HG03460 (cell line): ENCODE measurements around the gene MOV10L1.
"Not testable (repeated sequence)": the region's sequence is repeated elsewhere in the genome, so short reads cannot be mapped to it uniquely, and the experiment has no call there.

Source experiments
- ATAC-seq: cut with Tn5 transposase; IDR thresholded peaks from one replicate; pipeline ENCODE4 v1.9.1; 2021; ENCODE audit not compliant: unreplicated experiment

The MOV10L1 gene

DNA sequence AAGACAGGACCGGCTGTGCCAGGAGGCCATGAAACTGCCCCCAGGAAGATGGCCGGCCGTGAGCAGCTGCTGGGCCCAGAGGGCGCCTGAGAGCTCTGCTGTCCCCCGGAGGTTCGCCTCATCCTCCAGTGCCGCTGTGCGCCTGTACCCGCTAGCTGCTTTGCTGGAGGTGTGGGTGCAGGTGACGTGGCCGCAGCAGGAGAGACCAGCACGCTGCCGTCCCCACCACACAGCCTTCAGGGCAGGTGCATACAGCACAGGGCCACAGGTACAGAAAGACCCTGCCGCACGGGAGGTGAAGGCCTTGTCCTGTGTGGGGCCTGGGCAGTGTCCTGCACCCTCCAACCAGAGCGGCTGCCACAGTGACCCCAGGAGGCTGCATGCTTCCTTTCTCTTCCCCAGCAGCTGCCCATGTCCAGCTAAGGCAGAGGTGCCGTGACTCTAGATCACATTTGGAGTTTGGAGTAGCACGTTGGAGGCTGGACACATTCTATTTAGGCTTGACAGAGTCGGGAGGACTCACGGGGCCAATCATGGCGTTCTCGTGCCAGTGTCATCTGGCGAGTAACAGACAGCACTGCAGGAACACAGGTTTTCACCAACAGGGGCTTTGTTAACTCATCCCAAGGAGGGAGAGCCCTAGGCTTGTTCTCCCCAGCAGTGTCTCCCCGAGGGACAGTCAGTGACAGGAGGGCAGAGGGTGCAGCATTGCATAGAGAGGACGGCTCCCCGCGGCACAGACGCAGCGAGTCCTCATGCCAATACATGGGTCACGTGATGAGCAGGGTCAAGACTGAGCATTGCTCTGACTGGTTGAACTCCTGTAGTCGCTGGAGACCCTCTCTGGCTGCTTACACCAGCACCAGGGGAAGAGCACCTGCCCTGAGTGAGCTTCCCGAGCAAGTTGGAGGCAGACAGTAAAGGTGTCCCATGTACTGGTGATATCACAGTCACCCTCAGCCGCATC is 62.0 kb downstream of the MOV10L1 start:
- no peak for ATAC-seq

DNA sequence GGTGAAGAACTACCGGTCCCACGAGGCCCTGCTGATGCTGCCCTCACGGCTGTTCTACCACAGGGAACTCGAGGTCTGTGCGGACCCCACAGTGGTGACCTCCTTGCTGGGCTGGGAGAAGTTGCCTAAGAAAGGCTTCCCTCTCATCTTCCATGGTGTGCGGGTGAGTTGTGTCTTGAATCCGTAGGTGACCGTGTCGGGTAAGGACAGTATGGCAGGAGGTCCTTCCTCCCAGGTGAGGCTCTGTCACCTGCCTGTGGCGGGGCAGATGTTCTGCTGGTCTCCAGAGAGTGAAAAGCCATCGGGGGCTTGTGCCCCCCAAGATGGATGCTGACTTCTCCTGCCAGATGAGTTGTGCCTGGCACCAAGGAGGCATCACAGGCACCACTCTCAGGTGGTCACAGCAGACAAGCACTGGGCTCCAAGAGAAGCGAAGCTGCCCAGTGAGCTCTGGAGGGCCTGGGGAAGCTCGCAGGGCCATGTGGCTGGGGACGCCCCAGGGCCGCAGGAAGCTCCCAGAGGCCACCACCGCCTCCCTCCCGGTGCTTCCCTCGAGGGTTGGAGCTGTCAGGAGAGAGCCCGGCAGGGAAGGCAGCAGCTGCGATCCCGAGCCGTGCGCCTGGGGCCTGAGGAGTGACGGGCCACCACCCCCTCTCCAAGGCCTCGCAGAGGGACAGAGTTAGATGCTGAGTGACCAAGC is 63.4 kb downstream of the MOV10L1 start:
- ATAC-seq = no peak

GRCh38 chr22:50153756-50154140 is 63.9 kb downstream of the MOV10L1 start:
- no peak for ATAC-seq

GRCh38 chr22:50157709-50158375 is 68.0 kb downstream of the MOV10L1 start:
- no peak for ATAC-seq

DNA sequence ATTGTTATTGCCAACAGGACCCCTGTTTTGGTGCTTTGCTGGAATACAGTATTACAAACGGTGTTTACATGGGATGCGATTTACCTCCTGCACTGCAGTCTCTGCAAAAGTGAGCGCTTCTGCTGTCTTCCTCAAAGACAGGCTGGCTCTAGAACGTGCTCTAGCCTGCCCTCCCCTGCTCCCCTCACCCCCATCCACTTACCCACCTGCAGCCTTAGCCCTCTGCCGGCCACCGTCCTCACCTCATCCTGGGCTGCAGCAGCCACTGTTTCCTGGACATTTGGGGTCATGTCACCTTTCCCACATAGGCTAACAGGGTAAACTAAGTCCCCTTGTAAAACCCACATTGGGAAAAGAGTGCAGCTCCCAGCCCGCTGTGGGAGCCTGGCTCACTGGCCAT is 71.1 kb downstream of the MOV10L1 start:
- no peak for ATAC-seq

DNA sequence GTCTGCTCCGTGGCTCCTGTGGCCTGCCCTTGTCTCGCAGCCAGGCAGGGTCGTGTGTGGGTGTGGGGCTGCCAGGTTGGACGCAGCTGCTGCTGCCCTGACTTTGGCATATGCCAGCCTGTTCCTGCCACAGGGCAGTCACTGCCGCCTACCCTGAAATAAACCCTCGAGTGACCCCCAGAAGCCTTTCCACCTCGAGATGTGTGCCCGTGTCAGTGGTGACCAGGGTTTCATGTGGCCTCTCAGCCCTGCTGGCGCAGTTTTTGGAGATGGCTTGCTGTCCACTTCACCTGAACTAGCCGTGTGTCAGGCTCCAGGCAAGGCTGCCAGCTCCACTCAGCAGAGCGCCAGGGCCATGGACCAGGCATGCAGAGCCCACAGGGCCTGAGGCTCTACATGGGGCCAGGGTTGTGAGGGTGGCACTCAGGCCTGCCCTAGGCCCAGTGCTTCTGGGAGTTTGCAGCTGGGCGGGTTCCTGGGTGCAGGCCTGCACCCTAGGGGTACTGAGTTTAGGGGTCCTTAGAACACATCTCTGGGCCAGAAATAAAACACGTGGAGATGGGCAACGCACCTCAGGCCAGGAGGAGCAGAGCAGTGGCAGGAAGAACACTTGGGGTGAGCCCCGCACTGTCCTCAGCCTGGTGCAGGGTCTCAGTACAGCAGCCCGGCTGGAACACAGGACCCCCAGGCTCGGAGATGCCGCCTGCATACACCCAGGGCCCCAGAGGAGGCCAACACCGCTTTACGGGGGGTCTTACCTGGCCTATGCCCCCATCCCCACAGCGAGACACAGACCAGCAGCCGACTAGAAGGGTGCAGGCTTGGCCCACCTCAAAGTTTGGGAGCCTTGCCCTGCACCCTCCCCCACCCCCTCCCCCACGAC is 71.9 kb downstream of the MOV10L1 start:
- ATAC-seq = no peak

DNA sequence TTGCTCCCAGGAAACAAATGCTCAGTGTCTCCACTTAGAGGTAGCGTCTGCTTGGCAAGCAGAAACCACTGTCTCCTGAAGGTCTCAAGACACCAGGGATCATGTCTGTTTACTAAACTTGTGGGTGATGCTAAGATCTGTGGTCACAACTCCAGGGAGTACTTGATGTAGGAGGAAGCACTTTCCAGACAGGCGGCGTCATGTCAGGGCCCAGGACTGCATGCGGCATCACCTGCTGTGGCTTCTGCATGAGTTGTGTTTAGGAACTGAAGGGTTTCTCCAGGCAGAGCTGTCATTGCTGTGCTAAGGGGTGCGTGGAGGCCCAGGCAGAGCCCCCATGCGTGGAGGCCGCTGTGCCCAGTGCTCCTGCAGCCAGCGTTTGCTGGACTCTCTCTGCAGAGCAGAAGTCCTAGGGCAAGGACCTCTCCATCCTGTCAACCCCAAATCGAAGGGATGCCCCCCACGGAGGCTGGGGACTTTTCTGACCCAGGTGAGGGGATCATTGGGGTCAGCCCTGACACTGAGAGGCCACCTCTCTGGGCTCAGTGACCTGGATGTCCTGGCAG is 72.7 kb downstream of the MOV10L1 start:
- no peak for ATAC-seq

DNA sequence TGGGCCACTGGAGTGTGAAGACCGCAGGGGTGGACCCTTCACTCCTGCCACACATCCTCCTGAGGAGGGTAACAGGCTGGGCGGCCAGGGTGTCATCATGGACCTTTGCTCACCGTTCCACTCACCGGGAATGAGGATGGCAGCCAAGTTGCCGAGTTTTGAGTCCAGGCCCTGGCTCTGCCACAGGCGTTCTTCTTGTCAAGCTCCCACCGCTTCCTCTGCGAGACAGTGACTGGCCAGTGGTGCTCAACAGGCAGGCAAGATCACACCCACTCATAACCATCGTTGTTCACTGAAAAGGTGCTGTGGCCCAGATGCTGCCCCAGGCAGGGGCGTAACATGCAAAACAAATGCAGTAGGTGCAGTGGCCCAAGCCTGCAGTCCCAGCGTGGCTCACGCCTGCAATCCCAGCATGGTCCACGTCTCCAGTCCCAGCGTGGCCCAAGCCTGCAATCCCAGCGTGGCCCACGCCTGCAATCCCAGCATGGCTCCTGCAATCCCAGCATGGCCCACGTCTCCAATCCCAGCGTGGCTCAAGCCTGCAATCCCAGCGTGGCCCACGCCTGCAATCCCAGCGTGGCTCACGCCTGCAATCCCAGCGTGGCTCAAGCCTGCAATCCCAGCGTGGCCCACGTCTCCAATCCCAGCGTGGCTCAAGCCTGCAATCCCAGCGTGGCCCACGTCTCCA is 75.8 kb downstream of the MOV10L1 start:
- ATAC-seq = no peak

DNA sequence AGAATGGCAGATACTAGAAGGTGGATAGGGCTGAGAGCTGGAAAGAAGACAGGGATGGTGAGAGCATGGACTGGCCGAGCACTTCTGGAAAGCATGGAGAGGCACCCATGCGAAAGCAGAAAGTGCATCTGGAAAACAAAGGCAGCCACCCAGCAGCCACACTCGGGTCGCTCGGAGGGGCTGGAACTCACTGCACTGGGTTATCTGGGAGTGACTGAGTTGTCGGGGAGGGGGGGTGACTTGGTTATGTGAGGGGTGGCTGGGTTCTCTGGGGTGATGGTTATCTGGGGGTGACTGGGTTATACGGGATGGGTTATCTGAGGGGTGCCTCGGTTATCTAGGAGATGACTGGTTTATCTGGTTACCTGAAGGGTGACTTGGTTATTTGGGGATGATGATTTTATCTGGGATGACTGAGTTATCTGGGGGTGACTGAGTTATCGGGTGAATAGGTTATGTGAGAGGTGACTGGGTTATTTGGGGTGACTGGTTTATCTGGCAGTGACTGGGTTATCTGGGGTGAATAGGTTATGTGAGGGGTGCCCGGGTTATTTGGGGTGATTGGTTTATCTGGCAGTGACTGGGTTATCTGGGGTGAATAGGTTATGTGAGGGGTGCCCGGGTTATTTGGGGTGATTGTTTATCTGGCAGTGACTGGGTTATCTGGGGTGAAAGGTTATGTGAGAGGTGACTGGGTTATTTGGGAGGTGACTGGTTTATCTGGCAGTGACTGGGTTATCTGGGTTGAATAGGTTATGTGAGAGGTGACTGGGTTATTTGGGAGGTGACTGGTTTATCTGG is 78.1 kb downstream of the MOV10L1 start:
- ATAC-seq = no peak

- ATAC-seq = not testable (repeated sequence)
Measured at GRCh38 chr22:50168490-50169180, 78.8 kb downstream of the MOV10L1 start.

- ATAC-seq = no peak
Measured at GRCh38 chr22:50169181-50169759, 79.5 kb downstream of the MOV10L1 start.

DNA sequence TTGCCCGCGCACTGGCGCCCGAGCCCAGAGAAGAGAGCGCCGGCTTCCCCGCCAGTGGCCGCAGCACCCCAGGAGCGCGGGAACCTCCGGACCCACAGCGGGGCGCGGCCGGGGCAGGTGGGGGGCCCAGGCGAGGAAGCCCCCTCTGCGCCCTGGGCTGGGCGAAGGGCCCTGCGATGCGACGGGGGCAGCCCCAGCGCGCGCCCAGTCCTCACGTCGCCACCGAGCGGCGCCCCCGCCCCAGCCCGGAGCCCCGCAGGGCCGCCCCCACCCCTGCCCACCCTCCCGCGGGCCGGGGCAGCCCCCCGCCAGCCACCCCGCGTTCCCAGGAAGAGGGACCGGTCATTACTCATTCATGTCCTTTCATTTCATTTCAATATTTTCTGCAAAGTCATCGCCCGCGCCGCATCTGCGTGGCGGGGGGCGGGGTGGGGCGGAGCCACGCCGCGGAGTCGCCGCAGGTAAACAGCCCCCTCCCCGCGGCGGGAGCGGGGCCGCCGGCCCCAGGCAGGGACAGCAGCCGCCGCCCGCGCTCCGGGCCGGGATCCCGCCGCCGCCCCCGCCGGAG is 80.1 kb downstream of the MOV10L1 start:
- ATAC-seq = no peak

GRCh38 chr22:50170453-50171318 is 80.9 kb downstream of the MOV10L1 start, which contains the start of gene PANX2:
PANX2 (plus strand) TSS chr22:50170731; CDS start chr22:50170731, 0 bp downstream.
- ATAC-seq = no peak

GRCh38 chr22:50171319-50171964 is 81.6 kb downstream of the MOV10L1 start:
- ATAC-seq = no peak

DNA sequence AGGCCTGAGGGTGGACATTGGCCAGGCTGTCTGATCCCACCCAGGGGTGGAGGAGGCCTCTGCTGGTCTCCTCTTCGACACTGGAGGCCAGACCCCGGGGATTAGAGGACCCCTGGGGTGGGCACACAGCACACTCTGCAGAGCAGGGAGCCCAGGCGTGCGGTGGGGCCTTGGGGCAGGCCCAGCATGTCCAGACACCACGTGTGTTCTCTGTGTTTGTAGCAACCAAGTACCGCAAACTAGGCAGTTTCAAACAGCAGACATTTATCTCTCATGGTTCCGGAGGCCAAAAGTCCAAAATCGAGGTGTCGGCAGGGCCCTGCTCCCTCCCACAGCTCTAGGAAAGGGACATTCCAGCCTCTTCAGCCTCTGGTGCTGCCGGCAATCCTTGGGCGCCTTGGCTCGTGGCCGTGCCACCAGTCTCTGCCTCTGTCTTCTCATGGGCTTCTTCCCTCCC is 82.2 kb downstream of the MOV10L1 start:
- no peak for ATAC-seq
